HG03060 (cell line): ENCODE results near the gene FXN.
A peak's percentile ranks its signal among the peaks of the same experiment; 100 is the strongest.
"Not testable (repeated sequence)": the region's sequence is repeated elsewhere in the genome, so short reads cannot be mapped to it uniquely, and the experiment has no call there.

Experiments
- ATAC-seq: cut with Tn5 transposase; IDR thresholded peaks from one replicate; pipeline ENCODE4 v1.9.1; 2021; ENCODE audit warnings: low read depth, moderate number of reproducible peaks; ENCODE audit not compliant: unreplicated experiment

Gene FXN

DNA sequence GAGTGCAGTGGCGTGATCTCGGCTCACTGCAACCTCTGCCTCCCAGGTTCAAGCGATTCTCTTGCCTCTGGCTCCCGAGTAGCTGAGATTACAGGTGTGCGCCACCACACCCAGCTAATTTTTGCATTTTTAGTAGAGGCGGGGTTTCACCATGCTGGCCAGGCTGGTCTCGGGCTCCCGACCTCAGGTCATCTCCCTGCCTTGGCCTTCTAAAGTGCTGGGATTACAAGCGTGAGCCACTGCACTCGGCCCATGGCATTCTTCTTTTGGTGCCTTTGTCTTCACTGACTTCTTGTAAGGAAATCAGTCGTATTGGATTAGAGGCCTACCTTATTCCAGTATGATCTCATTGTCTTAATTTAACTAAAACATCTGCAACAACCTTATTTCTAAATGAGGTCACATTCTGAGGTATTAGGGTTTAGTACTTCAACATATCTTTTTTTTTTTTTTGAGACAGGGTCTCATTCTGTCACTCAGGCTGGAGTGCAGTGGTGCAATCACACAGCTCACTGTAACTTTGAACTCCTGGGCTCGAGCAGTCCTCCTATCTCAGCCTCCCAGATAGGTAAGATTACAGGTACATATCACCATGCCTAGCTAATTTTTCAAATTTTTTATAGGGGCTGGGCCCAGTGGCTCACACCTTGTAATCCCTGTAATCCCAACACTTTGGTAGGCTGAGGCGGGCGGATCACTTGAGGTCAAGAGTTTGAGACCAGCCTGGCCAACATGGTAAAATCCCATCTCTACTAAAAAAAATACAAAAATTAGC is 59.0 kb downstream of the FXN start:
- not testable (repeated sequence) for ATAC-seq

- ATAC-seq, result no peak
Observed at GRCh38 chr9:69097064-69097463, 61.5 kb downstream of the FXN start.

DNA sequence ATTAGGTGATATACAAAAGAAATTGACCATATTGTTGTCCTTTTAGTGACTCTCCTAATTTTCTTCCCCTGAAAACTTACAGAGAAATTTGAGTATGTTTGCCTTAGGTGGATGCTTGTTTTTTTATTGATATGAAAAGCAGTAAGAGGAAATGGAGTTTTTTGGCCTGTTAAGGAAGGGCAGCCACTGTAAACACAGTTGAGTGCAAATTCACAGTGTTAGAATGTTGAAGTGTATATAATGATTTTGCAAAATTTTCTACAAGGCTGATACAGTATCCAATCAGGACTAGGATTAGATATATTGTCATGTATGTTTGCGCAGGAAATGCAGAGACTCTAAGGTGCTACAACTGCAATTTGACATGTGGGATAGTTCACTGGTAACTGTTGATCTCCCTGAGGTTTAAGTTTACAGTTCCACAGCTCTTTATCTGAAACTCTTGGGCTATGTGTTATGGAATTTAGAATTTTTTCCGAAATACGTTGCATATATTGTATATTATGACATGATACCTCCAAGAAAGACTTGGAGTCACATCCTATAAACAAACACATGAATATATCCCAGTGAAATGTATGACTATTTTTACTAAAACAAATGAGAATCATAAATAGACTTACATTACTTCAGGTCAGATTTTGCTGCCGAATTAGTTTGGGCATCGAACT is 62.5 kb downstream of the FXN start:
- ATAC-seq, result no peak

- not testable (repeated sequence) for ATAC-seq
Observed at GRCh38 chr9:69103348-69103996, 67.9 kb downstream of the FXN start.

- no peak for ATAC-seq
Observed at GRCh38 chr9:69104830-69105527, 69.4 kb downstream of the FXN start.

DNA sequence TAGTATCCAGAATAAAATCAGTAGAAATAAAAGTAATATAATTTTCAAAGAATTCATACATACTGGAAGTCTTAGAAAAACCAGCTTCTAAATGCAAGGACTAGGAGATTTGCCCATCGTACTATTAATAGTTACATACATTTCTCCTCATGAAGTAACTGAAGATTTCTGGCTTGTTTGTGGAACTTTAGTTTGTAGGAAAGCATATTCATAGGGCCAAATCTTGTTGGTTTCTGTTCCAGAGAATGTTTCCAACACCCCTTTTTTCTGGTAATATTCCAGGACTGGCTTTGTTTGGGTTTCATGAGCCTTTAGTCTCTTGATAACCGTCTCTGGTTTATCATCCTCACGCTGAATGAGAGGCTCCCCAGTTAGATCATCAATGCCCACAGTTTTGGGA is 72.2 kb downstream of the FXN start:
- ATAC-seq, result no peak

- ATAC-seq, result not testable (repeated sequence)
Observed at GRCh38 chr9:69108706-69109105, 73.2 kb downstream of the FXN start.

- ATAC-seq, result no peak
Observed at GRCh38 chr9:69109152-69109551, 73.6 kb downstream of the FXN start.

- not testable (repeated sequence) for ATAC-seq
Observed at GRCh38 chr9:69112646-69113045, 77.1 kb downstream of the FXN start.

- no peak for ATAC-seq
Observed at GRCh38 chr9:69115621-69116020, 80.1 kb downstream of the FXN start.

DNA sequence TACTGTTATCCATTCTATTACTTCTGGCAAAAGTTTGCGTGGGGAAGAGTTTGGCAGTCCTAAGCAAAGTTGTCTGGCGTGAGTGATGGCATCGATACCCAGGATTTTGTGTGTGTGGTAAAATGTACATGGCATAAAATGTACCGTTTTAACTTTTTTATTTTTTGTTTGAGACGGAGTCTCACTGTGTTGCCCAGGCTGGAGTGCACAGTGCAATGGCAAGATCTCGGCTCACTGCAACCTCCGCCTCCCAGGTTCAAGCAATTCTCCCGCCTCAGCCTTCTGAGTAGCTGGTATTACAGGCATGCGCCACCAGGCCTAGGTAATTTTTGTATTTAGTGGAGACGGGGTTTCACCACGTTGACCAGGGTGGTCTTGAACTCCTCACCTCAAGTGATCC is 83.1 kb downstream of the FXN start:
- ATAC-seq, result no peak

GRCh38 chr9:69120380-69121154 is 85.0 kb downstream of the FXN start:
- ATAC-seq, result no peak

GRCh38 chr9:69121155-69122081 is 85.9 kb downstream of the FXN start:
- ATAC-seq, result peak; percentile 45

- peak; percentile 34 for ATAC-seq
Observed at GRCh38 chr9:69122082-69122548, 86.6 kb downstream of the FXN start.

- no peak for ATAC-seq
Observed at GRCh38 chr9:69122549-69123141, 87.1 kb downstream of the FXN start.

DNA sequence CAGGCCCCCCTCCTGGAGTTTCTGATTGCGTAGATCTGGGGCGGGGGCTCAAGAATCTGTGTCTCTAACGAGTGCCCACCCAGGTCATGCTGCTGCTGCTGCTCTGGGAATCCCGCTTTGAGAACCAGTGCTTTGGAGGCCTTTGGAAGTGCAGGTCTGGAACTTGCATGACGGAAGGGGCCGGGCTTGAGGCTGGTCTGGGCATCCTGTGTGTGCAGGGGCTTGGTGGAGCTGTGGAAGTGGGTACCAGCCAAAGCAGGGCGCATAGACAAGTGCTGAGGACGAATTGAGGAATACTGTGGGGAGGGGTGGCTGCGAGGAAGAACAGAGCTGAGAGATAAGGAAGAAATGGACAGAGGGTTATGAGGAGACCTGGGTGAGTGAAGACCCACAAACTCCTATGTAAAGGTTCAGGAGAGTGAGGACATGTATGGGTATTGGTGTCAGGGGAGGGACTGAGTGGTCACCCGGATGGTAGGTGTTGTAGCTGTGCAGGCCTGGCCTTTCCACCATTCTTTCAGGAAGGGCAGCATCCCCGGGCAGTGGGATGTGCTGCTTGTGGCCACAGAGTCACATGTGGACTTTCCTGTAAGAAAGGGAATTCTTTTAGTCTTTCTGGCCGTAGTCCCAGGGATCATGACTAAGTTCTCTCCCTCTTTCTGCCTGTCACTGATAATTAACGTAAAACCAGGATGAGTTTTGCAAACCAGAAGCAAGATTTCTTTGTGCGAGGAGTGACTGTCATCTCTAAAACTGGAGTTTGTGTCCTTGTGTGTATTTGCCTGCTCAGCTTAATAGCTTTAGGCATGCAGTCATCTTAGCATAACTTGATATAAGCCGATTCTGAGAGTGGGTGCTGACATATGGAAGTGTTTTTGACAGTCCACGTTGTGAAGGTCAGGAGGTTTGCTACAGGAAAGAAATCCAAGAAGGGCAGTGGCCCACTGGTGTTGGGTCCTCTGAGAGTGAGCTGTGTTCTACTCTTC is 95.2 kb downstream of the FXN start:
- no peak for ATAC-seq

- no peak for ATAC-seq
Observed at GRCh38 chr9:69131682-69132081, 96.1 kb downstream of the FXN start.
